Hematopoietic multipotent progenitor cell treated with erythropoietin and hydrocortisone succinate and interleukin-3 and kit ligand, for 6 days (in vitro differentiated cells): ENCODE results near the gene HOXB13.

Experiments used
- DNase-seq: peaks from one replicate; pipeline ENCODE4 v3.0.0-alpha.2; 2015

Gene HOXB13

GRCh38 chr17:48728232-48729231, at the start of gene HOXB13:
HOXB13 (minus strand) TSS chr17:48728750; CDS start chr17:48728593, 157 bp downstream.
- no peak for DNase-seq

- no peak for DNase-seq
Measured at GRCh38 chr17:48776602-48777001, 48.1 kb upstream of the HOXB13 start.

GRCh38 chr17:48773245-48773644, 44.7 kb upstream of the HOXB13 start:
- no peak for DNase-seq

- no peak for DNase-seq
Measured at GRCh38 chr17:48770954-48771353, 42.4 kb upstream of the HOXB13 start.

GRCh38 chr17:48769009-48769675, 40.6 kb upstream of the HOXB13 start:
- no peak for DNase-seq

- no peak for DNase-seq
Measured at GRCh38 chr17:48767263-48767774, 38.8 kb upstream of the HOXB13 start.

- DNase-seq: no peak
Measured at GRCh38 chr17:48761114-48761513, 32.6 kb upstream of the HOXB13 start.

- DNase-seq: no peak
Measured at GRCh38 chr17:48760411-48760810, 31.9 kb upstream of the HOXB13 start.

GRCh38 chr17:48759288-48759687, 30.7 kb upstream of the HOXB13 start:
- no peak for DNase-seq

- DNase-seq: no peak
Measured at GRCh38 chr17:48757524-48757961, 29.0 kb upstream of the HOXB13 start.

GRCh38 chr17:48756830-48757251, 28.3 kb upstream of the HOXB13 start:
- peak; percentile 46 for DNase-seq

GRCh38 chr17:48755356-48755755, 26.8 kb upstream of the HOXB13 start:
- peak; percentile 35 for DNase-seq

GRCh38 chr17:48754500-48755261, 26.1 kb upstream of the HOXB13 start:
- DNase-seq: no peak

GRCh38 chr17:48753794-48754499, 25.4 kb upstream of the HOXB13 start:
- no peak for DNase-seq

- DNase-seq: no peak
Measured at GRCh38 chr17:48752399-48753288, 24.1 kb upstream of the HOXB13 start.

- DNase-seq: no peak
Measured at GRCh38 chr17:48751733-48752398, 23.3 kb upstream of the HOXB13 start.

GRCh38 chr17:48751172-48751571, 22.6 kb upstream of the HOXB13 start:
- no peak for DNase-seq

GRCh38 chr17:48749621-48750553, 21.3 kb upstream of the HOXB13 start:
- no peak for DNase-seq
